ENCODE measurements around the gene PCDHGA1. TPM values are rescaled to one million over a fixed set of nuclear protein-coding genes. Genes with fewer than 3 reads are reported as not detected.
A peak's percentile ranks its signal among the peaks of the same experiment; 100 is the strongest.

Gene PCDHGA1
- total and polyA plus RNA-seq, 7 donors = 0.27 to 2.1 (median 0.59) TPM

GRCh38 chr5:141524604-141525597 is 194.6 kb downstream of the PCDHGA1 start:
- DNase-seq = peak; percentile 84 to 91
- peak; percentile 78 to 84 (median 82) for ATAC-seq
- intact Hi-C loops (cut with DNase I) = loop anchor here (2.0 to 5.0 kb wide), 3 partner anchors 32 to 103 kb away; partner anchors contain the start of genes PCDHGA11 (in 1 of the 2) and PCDHGC3 (in 1 of the 2)
- no peaks in the 10 kb centered on the region for H3K27me3 ChIP-seq (ENCODE audit: insufficient read depth in 3 of 3, low read length in 2 of 3)
- TF ChIP-seq CTCF (IDR thresholded peaks at IDR 0.05) = peak; percentile 99
- peaks cover 8 to 71% of the 10 kb centered on the region in 2 donors for H3K36me3 ChIP-seq (ENCODE audit: insufficient read depth in 1 of 2, low read depth in 1 of 2)
- H3K27ac ChIP-seq = peak overlapping the region; percentile 77
- WGBS, 3 donors = 30 to 32% (median 31%) methylated on average over 12 of the region's 12 CpGs
- H3K4me1 ChIP-seq = peaks cover 65% of the 10 kb centered on the region
- no peaks in the 10 kb centered on the region for H3K9me3 ChIP-seq
- H3K4me3 ChIP-seq = no peak overlapping the region

GRCh38 chr5:141525653-141526052 is 195.3 kb downstream of the PCDHGA1 start:
- no peak for DNase-seq
- Histone ChIP-seq H3K36me3 (ENCODE audit: insufficient read depth in 1 of 2, low read depth in 1 of 2) (peaks cover 8 to 74% of the 10 kb centered on the region in 2 donors), H3K27ac (peak overlapping the region; percentile 77), H3K4me3 (no peak overlapping the region), H3K9me3 (no peaks in the 10 kb centered on the region), H3K27me3 (ENCODE audit: insufficient read depth in 3 of 3, low read length in 2 of 3) (no peaks in the 10 kb centered on the region), H3K4me1 (peaks cover 58% of the 10 kb centered on the region)
- no peak for ATAC-seq
- intact Hi-C loops (cut with DNase I) = loop anchor here in 1 of 2 donors (2.0 kb wide), 1 partner anchor 51 kb away; the partner anchor contains the start of gene PCDHGC3
- 65 to 74% (median 72%) methylated on average over 7 of the region's 7 CpGs for WGBS, 3 donors
- no peak for TF ChIP-seq CTCF (IDR thresholded peaks at IDR 0.05)

GRCh38 chr5:141527426-141527825 is 197.1 kb downstream of the PCDHGA1 start:
- peaks cover 40% of the 10 kb centered on the region for H3K4me1 ChIP-seq
- no peaks in the 10 kb centered on the region for H3K9me3 ChIP-seq
- no peak for TF ChIP-seq CTCF (IDR thresholded peaks at IDR 0.05)
- intact Hi-C loops (cut with DNase I) = no loop called here
- WGBS, 3 donors = 17 to 43% (median 35%) methylated on average over 1 of the region's 1 CpG
- no peak for DNase-seq
- H3K4me3 ChIP-seq = no peak overlapping the region
- ATAC-seq = no peak
- peak overlapping the region; percentile 77 for H3K27ac ChIP-seq
- peaks cover 5 to 84% of the 10 kb centered on the region in 2 donors for H3K36me3 ChIP-seq (ENCODE audit: insufficient read depth in 1 of 2, low read depth in 1 of 2)
- no peaks in the 10 kb centered on the region for H3K27me3 ChIP-seq (ENCODE audit: insufficient read depth in 3 of 3, low read length in 2 of 3)

GRCh38 chr5:141528291-141528984 is 198.1 kb downstream of the PCDHGA1 start:
- TF ChIP-seq CTCF (IDR thresholded peaks at IDR 0.05) = no peak
- WGBS, 3 donors = 20 to 42% (median 31%) methylated on average over 11 of the region's 11 CpGs
- no peak overlapping the region for H3K4me3 ChIP-seq
- no peaks in the 10 kb centered on the region for H3K9me3 ChIP-seq
- intact Hi-C loops (cut with DNase I) = no loop called here
- peaks cover 5 to 84% of the 10 kb centered on the region in 2 donors for H3K36me3 ChIP-seq (ENCODE audit: insufficient read depth in 1 of 2, low read depth in 1 of 2)
- H3K4me1 ChIP-seq = peaks cover 30% of the 10 kb centered on the region
- peak overlapping the region; percentile 77 for H3K27ac ChIP-seq
- ATAC-seq (peak; percentile 15 to 35 (median 28)), DNase-seq (peak in 1 of 2 donors; percentile 52)
- H3K27me3 ChIP-seq (ENCODE audit: insufficient read depth in 3 of 3, low read length in 2 of 3) = no peaks in the 10 kb centered on the region

Measured in psoas muscle (tissue), 8 donors.